OCI-LY7 (cell line): Measurements from ENCODE around the gene XYLT1. TPM values are rescaled to one million over a fixed set of nuclear protein-coding genes. Genes with fewer than 3 reads are reported as not detected.

Experiments
- BruUV-seq: library from RNA; stranded (reverse); fragments of 400-500 nt; replicated peaks from 2 replicates; lab custom pipeline; 2021; lab: Mats Ljungman, UMichigan
- CTCF ChIA-PET: fragments of 300-600 bp; sonication (Branson Sonifier 250); formaldehyde crosslinking; loops from one replicate; lab custom pipeline; 2022; ENCODE audit warnings: antibody characterized with exemption; ENCODE audit not compliant: unreplicated experiment; lab: Charles Lee
- POLR2A ChIA-PET: fragments of 300-600 bp; sonication (Branson Sonifier 250); formaldehyde crosslinking; loops from one replicate; lab custom pipeline; 2022; ENCODE audit warnings: antibody characterized with exemption; lab: Charles Lee
- DNase-seq: peaks from one replicate; pipeline ENCODE4 v3.0.0-alpha.2; 2015; ENCODE audit warnings: low spot score
- H2AFZ ChIP-seq: fragments of 200-600 bp; sonication (generic), shearing (Covaris generic); 2 replicates; pipeline ENCODE4 v1.6.1; 2014; ENCODE audit warnings: mild to moderate bottlenecking, antibody characterized with exemption, low read length, moderate library complexity
- H3K27ac ChIP-seq: fragments of 200-600 bp; sonication (generic); 2 replicates; pipeline ENCODE4 v1.5.1; 2014; ENCODE audit warnings: mixed run types, low read depth, mild to moderate bottlenecking, moderate library complexity, low read length, inconsistent platforms; ENCODE audit not compliant: poor library complexity, severe bottlenecking
- H3K36me3 ChIP-seq: fragments of 200-600 bp; sonication (generic); 2 replicates; pipeline ENCODE4 v1.6.1; 2014; ENCODE audit warnings: mild to moderate bottlenecking, antibody characterized with exemption, low read length, moderate library complexity, mixed read lengths; ENCODE audit not compliant: insufficient read depth
- H3K4me1 ChIP-seq: fragments of 200-600 bp; sonication (generic); 2 replicates; pipeline ENCODE4 v1.5.1; 2014; ENCODE audit warnings: mild to moderate bottlenecking, low read length; ENCODE audit not compliant: insufficient read depth, poor library complexity, severe bottlenecking
- H3K4me2 ChIP-seq: fragments of 200-600 bp; sonication (generic); 2 replicates; pipeline ENCODE4 v1.6.1; 2014; ENCODE audit warnings: mild to moderate bottlenecking, low read length
- H3K4me3 ChIP-seq: fragments of 200-600 bp; sonication (generic); 2 replicates; pipeline ENCODE4 v1.5.1; 2014; ENCODE audit warnings: mild to moderate bottlenecking, low read depth, low read length; ENCODE audit not compliant: poor library complexity, severe bottlenecking
- H3K79me2 ChIP-seq: fragments of 200-600 bp; sonication (generic); 2 replicates; pipeline ENCODE4 v1.6.1; 2016; ENCODE audit warnings: low read depth, mild to moderate bottlenecking, low read length, moderate library complexity, mixed read lengths; ENCODE audit not compliant: insufficient read depth
- H3K9me2 ChIP-seq: fragments of 200-600 bp; sonication (generic); 2 replicates; pipeline ENCODE4 v1.6.1; 2016; ENCODE audit warnings: mild to moderate bottlenecking, low read length, mixed read lengths; ENCODE audit not compliant: insufficient read depth
- H3K9me3 ChIP-seq: fragments of 200-600 bp; sonication (generic); 2 replicates; pipeline ENCODE4 v1.6.1; 2014; ENCODE audit warnings: mild to moderate bottlenecking, mixed run types, low read length, mixed read lengths
- H4K20me1 ChIP-seq: fragments of 200-600 bp; sonication (generic); 2 replicates; pipeline ENCODE4 v1.6.1; 2014; ENCODE audit warnings: mild to moderate bottlenecking, antibody characterized with exemption, low read length, moderate library complexity, mixed read lengths; ENCODE audit not compliant: insufficient read depth
- EZH2phosphoT487 ChIP-seq: fragments of 200-600 bp; sonication (generic); IDR thresholded peaks from 2 replicates; pipeline ENCODE4 v1.6.1; 2018; ENCODE audit warnings: low read depth, borderline replicate concordance, mild to moderate bottlenecking, mixed run types, antibody characterized with exemption, low read length, moderate library complexity, mixed read lengths
- intact Hi-C: fragments of 100-400 bp; cut with micrococcal nuclease; formaldehyde crosslinking; loops from one replicate; pipeline ENCODE4 v1.10.0; 2022; ENCODE audit not compliant: unreplicated experiment
- total RNA-seq, 2 experiments: library from RNA; depleted of rRNA in 1 of 2; stranded (reverse); fragments of >200 nt in 1 of 2; shearing (Covaris generic) in 1 of 2; gene quantifications; 2 replicates each; pipeline ENCODE4 v1.2.3, GENCODE V29; 2014 to 2022
- TF ChIP-seq, protein P1 (sequence below): fragments of 200-600 bp; sonication (generic); conservative IDR thresholded peaks from 2 replicates; pipeline ENCODE4 v1.5.1; 2014; ENCODE audit warnings: mild to moderate bottlenecking, antibody characterized with exemption, low read length, moderate library complexity, mixed read lengths

Gene XYLT1
- total RNA-seq, 2 experiments from 2014 or later, result 36.3 to 50.0 TPM

DNA sequence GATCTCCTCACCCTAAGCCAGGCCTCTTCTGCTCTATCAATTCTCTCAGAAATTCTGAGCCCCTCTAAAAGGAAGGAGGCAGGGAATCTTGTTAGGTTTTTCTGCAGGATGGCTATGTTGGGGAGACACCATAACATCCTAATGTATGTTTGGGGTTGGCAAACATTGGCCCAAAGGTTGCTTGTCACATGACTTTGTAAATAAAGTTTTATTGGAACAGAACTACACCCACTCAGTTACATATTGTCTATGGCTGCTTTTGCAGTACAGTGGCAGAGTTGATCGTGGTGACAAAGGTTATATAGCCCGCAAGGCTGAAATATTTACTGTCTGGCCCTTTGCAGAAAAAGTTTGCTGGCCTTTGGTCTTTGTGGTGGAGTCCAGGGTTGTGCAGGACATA, 409.4 kb downstream of the XYLT1 start:
- BruUV-seq, result no TSS peak
- intact Hi-C loops, result no loop called here
- H4K20me1 ChIP-seq, result no peaks in the 10 kb centered on the region
- ChIA-PET POLR2A (no interaction called here), CTCF (no interaction called here)
- H3K27ac ChIP-seq, result no peak overlapping the region
- no peaks in the 10 kb centered on the region for H3K79me2 ChIP-seq
- no peaks in the 10 kb centered on the region for H3K4me1 ChIP-seq
- no peak overlapping the region for H3K4me3 ChIP-seq
- H3K4me2 ChIP-seq, result no peak overlapping the region
- TF ChIP-seq, protein P1, sequence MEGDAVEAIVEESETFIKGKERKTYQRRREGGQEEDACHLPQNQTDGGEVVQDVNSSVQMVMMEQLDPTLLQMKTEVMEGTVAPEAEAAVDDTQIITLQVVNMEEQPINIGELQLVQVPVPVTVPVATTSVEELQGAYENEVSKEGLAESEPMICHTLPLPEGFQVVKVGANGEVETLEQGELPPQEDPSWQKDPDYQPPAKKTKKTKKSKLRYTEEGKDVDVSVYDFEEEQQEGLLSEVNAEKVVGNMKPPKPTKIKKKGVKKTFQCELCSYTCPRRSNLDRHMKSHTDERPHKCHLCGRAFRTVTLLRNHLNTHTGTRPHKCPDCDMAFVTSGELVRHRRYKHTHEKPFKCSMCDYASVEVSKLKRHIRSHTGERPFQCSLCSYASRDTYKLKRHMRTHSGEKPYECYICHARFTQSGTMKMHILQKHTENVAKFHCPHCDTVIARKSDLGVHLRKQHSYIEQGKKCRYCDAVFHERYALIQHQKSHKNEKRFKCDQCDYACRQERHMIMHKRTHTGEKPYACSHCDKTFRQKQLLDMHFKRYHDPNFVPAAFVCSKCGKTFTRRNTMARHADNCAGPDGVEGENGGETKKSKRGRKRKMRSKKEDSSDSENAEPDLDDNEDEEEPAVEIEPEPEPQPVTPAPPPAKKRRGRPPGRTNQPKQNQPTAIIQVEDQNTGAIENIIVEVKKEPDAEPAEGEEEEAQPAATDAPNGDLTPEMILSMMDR, result no peak
- TF ChIP-seq EZH2phosphoT487, result no peak
- no peak overlapping the region for H2AFZ ChIP-seq
- H3K36me3 ChIP-seq, result no peaks in the 10 kb centered on the region
- no peaks in the 10 kb centered on the region for H3K9me2 ChIP-seq
- no peak for DNase-seq
- no peaks in the 10 kb centered on the region for H3K9me3 ChIP-seq

DNA sequence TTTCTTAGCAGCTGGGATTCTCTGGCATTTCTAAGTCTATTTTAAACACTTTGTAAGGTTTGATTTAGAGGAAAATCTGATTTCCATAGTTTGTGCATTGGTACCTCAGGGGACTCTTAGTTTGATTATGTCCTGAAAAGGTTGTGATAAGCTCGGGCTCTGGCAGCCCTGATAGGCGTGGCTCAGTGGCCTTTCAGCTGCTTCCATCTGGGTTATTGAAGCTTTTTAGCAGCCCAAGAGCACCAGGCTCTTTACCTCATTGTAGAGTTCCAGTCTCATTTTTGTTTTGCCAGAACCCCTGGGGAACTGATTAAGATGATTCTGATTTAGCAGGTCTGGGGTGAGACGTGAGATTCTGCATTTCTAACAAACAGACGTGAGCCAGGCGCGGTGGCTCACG, 412.3 kb downstream of the XYLT1 start:
- Histone ChIP-seq H3K79me2 (no peaks in the 10 kb centered on the region), H3K27ac (no peak overlapping the region), H3K9me2 (no peaks in the 10 kb centered on the region), H3K9me3 (no peaks in the 10 kb centered on the region), H3K4me1 (no peaks in the 10 kb centered on the region), H3K4me3 (no peak overlapping the region), H2AFZ (no peak overlapping the region), H4K20me1 (no peaks in the 10 kb centered on the region), H3K4me2 (no peak overlapping the region), H3K36me3 (no peaks in the 10 kb centered on the region)
- intact Hi-C loops, result no loop called here
- CTCF ChIA-PET, result no interaction called here
- POLR2A ChIA-PET, result no interaction called here
- TF ChIP-seq, protein P1, result no peak
- no peak for TF ChIP-seq EZH2phosphoT487
- DNase-seq, result no peak
- BruUV-seq, result no TSS peak

DNA sequence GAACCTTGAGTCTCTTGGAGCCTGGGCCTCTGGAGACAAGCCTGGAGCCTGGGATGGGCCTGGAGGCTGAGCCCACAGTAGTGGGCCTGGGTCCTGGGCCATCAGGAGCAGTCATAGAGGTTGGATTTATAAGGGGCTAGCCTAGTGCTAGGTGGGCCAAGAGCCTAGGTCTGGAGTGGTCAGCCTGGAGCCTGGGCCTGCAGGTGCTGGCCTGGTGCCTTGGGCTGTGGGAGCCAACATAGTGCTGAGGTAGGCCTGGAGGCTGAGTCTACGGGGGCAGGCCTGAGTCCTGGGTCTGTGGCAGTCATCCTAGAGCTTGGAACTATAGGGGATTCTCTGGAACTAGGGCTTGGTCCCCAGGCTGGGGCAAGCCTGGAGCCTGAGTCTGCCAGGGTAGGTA, 414.1 kb downstream of the XYLT1 start:
- intact Hi-C loops, result no loop called here
- DNase-seq, result no peak
- BruUV-seq, result no TSS peak

More for the DNA sequence above, 414.1 kb downstream of the XYLT1 start:
- TF ChIP-seq EZH2phosphoT487, result no peak
- TF ChIP-seq, protein P1, result no peak
- H3K36me3 ChIP-seq, result no peaks in the 10 kb centered on the region
- H3K4me1 ChIP-seq, result no peaks in the 10 kb centered on the region
- H2AFZ ChIP-seq, result no peak overlapping the region
- H3K27ac ChIP-seq, result no peak overlapping the region
- no peaks in the 10 kb centered on the region for H3K9me3 ChIP-seq
- ChIA-PET CTCF (no interaction called here), POLR2A (no interaction called here)
- no peak overlapping the region for H3K4me3 ChIP-seq
- no peaks in the 10 kb centered on the region for H3K79me2 ChIP-seq
- no peaks in the 10 kb centered on the region for H3K9me2 ChIP-seq
- H3K4me2 ChIP-seq, result no peak overlapping the region
- no peaks in the 10 kb centered on the region for H4K20me1 ChIP-seq
